T-helper 17 cell (primary cell): Measurements from ENCODE around the gene RAD51B. TPM values are rescaled to one million over a fixed set of nuclear protein-coding genes. Genes with fewer than 3 reads are reported as not detected.

Experiments
- ATAC-seq: fragments of 150-1000 bp; cut with Tn5 transposase; 2 replicates; pipeline ENCODE4 v1.10.0; 2021; ENCODE audit warnings: mild to moderate bottlenecking, moderate library complexity
- DNase-seq, 3 donors: peaks; one replicate each; pipeline versions ENCODE4 v3.0.0 to v3.0.0-alpha.2; 2020 to 2021
- H3K9me3 ChIP-seq: one replicate; pipeline ENCODE4 v1.7.0; 2013; ENCODE audit warnings: low read length, mild to moderate bottlenecking; ENCODE audit not compliant: control insufficient read depth, poor library complexity, severe bottlenecking
- H3K27ac Mint-ChIP-seq: one replicate; pipeline ENCODE4 v1.8.0; 2022; ENCODE audit warnings: mild to moderate bottlenecking, moderate library complexity, mixed read lengths
- H3K27me3 Mint-ChIP-seq: one replicate; pipeline ENCODE4 v1.8.0; 2022; ENCODE audit warnings: mixed read lengths
- H3K36me3 Mint-ChIP-seq: one replicate; pipeline ENCODE4 v1.8.0; 2022; ENCODE audit warnings: low read depth, mixed read lengths
- H3K4me1 Mint-ChIP-seq: one replicate; pipeline ENCODE4 v1.8.0; 2022; ENCODE audit warnings: mild to moderate bottlenecking, mixed read lengths
- H3K4me3 Mint-ChIP-seq: one replicate; pipeline ENCODE4 v1.8.0; 2022; ENCODE audit warnings: mild to moderate bottlenecking, moderate library complexity, mixed read lengths
- total RNA-seq, 4 donors: library from RNA in 2 of 4; stranded (reverse) in 2 of 4; gene quantifications; one replicate each; pipeline ENCODE4 v1.2.3 and lab custom pipeline; 2022 to 2026

Gene RAD51B
- total RNA-seq, 2 donors from 2014 or later, result 17.0 to 20.7 TPM

DNA sequence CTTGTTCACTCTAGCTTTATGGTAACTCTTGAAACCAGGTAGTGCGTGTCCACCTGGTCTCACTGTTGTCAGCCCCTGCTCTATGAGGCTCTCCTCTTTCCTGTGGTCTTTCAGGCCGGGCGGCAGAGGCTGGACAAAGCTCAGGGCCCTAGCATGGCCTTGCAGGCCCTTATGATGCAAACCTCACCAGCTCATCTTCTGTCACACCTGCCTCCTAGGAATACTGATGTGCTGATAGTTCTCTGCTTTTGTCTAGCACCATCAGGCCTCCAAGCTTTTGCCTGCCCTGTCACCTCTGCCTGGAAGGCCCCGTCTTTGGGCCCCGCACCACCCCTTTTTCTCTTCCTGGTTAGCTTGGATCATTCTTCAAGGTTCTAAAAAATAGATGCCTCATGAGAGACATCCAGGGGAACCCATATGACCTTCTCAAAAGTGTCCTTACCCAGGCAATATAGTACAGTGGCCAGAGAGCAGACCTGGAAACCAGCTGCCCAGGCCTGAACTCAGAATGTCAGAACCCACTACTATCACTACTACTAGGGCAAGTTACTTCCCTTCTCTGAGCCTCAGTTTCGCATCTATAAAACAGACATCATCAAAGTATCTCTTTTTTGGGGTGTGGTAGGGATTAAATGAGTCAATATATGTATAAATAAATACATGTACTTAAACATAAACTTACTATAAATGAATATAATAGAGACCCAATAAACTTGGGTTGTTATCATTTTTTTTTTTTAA, 881.6 kb downstream of the RAD51B start:
- Mint-ChIP-seq H3K27me3 (no peaks in the 10 kb centered on the region), H3K4me3 (no peak overlapping the region), H3K36me3 (no peaks in the 10 kb centered on the region), H3K4me1 (peaks cover 3% of the 10 kb centered on the region), H3K27ac (no peak overlapping the region)
- no peaks in the 10 kb centered on the region for H3K9me3 ChIP-seq
- ATAC-seq (no peak), DNase-seq (no peak)

DNA sequence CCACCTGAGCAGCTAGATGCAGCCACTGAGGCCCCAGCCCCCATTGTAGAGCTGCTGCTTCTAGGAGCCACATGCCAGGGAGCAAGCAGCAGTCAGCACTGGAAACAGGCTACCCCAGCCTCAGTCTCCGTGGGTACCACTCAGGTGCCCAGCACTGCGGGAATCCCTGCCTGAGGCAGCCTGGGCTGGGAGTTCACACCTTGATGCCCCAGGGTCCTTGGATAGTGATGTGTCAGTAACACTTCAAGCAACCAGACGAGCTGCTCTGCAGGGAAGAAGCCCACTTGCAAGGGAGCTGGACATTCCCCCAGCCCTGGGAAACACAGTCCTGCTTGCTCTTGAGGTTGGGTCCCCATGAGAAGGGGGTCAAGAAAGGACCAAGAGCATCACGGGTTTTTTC, 882.6 kb downstream of the RAD51B start:
- ATAC-seq, result no peak
- Mint-ChIP-seq H3K4me1 (peaks cover 6% of the 10 kb centered on the region), H3K4me3 (no peak overlapping the region), H3K27me3 (no peaks in the 10 kb centered on the region), H3K36me3 (no peaks in the 10 kb centered on the region), H3K27ac (no peak overlapping the region)
- no peak for DNase-seq
- no peaks in the 10 kb centered on the region for H3K9me3 ChIP-seq

DNA sequence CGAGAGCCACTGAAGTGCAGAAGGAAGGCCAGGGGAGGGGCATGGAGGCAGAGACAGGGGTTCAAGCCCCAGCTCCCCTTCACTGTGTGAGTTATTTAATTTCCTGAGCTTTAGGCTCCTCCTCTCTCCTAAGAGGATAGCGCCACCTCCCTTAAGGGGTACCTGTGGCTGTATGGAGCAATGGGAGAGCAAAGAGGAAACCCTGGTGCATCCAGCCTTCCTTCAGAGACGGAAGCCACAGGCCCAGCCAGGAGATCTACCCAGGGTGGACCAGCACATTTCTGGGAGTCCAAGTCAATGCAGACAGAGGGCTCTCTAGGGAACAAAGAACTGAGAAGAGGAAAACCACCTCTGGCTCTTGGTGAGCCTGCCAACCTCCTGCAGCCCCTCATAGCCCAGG, 883.0 kb downstream of the RAD51B start:
- H3K9me3 ChIP-seq, result no peaks in the 10 kb centered on the region
- peaks cover 6% of the 10 kb centered on the region for H3K4me1 Mint-ChIP-seq
- no peak for DNase-seq
- no peak overlapping the region for H3K27ac Mint-ChIP-seq
- H3K36me3 Mint-ChIP-seq, result no peaks in the 10 kb centered on the region
- H3K27me3 Mint-ChIP-seq, result no peaks in the 10 kb centered on the region
- ATAC-seq, result no peak
- no peak overlapping the region for H3K4me3 Mint-ChIP-seq

DNA sequence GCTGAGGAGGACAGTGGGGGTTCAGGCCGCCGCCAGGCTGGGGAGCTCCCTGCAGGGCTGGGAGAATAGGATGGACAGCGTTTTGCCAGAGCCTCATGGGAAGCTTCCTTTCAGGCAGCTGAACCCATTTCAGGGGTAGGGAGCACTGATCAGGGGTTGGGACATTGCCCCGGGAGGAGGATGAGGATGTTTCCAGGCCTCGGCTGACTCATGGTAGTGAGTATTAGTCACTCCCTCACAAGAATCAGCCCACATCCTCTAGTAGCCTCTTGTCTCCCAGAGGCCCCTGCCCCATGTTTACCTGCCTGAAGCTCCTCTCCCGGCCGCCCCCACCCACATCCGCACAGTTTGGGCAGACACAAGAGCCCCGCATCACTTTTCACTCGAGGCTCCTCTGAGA, 883.5 kb downstream of the RAD51B start:
- DNase-seq (no peak), ATAC-seq (no peak)
- H3K4me3 Mint-ChIP-seq, result peak overlapping the region; percentile 25
- H3K36me3 Mint-ChIP-seq, result no peaks in the 10 kb centered on the region
- H3K27ac Mint-ChIP-seq, result no peak overlapping the region
- H3K27me3 Mint-ChIP-seq, result no peaks in the 10 kb centered on the region
- H3K4me1 Mint-ChIP-seq, result peaks cover 6% of the 10 kb centered on the region
- H3K9me3 ChIP-seq, result no peaks in the 10 kb centered on the region

DNA sequence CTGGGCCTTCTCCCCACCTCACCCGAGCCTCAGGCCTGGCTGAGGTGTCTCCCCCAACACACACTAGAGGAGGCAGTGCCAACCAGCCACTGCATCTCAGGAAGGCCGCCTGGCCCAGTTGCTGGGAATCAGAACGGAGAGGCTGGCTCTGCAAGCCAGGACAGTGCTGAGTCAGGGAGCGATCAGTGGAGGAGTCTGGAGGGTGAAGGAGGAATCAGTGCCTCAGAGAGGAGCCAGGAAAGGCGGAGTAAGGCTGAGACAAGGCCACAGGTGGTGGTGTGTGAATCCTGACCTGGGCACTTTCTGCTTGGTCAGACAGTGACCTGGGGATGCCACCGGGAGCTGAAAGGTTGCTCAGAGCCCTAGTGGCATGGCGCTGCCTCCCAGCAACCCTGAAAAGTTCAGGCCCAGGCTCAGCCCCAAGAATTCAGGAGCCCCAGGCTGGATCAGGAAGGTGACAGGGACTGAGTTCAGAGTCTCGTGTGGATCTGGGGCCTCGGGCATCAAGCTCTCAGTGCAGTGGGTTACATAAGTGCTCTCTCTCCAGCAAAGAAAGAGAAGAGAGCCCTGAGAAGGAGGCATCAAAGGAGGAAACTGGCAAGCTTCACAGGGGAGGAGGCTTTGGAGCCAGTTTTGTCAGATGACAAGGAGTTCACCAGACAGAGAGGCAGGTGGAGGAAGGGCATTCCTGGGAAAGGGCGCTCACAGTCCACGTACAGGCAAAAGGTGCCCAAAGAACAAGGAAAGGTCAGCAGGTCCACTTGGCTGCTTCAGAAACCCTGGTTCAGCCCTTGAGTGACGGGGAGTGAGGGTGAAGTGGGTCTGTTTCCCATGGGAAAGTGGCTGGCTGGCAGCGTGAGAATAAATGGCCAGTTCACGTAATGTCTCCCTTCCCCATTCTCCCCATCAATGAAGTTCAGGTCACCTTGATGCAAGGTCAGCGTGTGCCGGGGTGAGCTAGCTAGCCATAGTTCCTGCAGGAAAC, 885.4 kb downstream of the RAD51B start:
- H3K9me3 ChIP-seq, result no peaks in the 10 kb centered on the region
- peaks cover 6% of the 10 kb centered on the region for H3K4me1 Mint-ChIP-seq
- H3K4me3 Mint-ChIP-seq, result no peak overlapping the region
- peak overlapping the region; percentile 56 for H3K27ac Mint-ChIP-seq
- H3K36me3 Mint-ChIP-seq, result no peaks in the 10 kb centered on the region
- no peaks in the 10 kb centered on the region for H3K27me3 Mint-ChIP-seq
- ATAC-seq (no peak), DNase-seq (no peak)

DNA sequence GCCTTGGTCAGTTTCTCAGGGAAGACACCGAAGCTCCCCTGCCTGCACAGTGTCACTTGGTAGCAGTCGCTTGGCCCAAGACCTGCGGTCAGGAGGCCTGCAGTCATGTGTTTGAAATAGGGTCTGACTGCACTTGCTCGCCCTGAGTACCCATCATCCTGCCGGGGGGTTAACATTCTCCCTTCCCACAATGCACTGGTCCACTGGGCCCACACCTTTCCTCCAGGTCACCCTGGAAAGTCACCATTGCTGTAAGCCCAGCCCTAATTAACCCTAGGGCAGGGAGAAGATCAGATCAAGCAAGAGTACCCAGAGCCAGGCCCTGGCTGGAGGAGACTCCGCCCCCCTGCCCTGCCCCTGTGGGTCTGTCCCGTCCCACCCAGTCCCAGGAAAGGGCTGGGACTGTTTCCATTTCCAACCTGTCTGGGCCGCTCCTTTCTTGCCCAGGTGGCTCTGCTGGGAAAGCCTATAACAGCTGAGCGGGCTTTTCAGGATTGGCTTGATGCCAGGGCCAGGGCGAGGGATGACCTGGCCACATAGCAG, 886.2 kb downstream of the RAD51B start:
- no peaks in the 10 kb centered on the region for H3K36me3 Mint-ChIP-seq
- H3K4me3 Mint-ChIP-seq, result no peak overlapping the region
- H3K27ac Mint-ChIP-seq, result no peak overlapping the region
- DNase-seq (no peak), ATAC-seq (no peak)
- peaks cover 6% of the 10 kb centered on the region for H3K4me1 Mint-ChIP-seq
- H3K27me3 Mint-ChIP-seq, result no peaks in the 10 kb centered on the region
- H3K9me3 ChIP-seq, result no peaks in the 10 kb centered on the region

DNA sequence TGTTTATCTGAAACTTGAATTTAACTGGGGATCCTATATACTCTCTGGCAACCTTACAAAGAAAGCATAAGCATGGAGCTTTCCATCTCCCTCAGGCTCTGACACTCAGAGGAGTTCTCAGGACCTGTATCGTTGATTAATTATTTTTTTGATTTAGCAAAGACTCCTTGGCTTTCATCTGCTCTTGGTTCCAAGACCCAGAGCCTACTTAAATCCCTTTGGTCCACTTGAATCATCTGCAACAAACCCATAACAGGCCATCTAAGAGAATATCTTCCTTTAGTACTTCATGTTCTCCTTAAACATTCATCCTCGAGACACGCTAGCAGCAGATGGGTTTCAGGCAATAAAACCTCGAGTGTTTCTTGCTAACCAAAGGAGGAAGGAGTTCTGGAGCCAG, 887.9 kb downstream of the RAD51B start:
- no peaks in the 10 kb centered on the region for H3K9me3 ChIP-seq
- Mint-ChIP-seq H3K27ac (no peak overlapping the region), H3K4me3 (no peak overlapping the region), H3K27me3 (no peaks in the 10 kb centered on the region), H3K36me3 (no peaks in the 10 kb centered on the region), H3K4me1 (peaks cover 23% of the 10 kb centered on the region)
- ATAC-seq (no peak), DNase-seq (no peak)

DNA sequence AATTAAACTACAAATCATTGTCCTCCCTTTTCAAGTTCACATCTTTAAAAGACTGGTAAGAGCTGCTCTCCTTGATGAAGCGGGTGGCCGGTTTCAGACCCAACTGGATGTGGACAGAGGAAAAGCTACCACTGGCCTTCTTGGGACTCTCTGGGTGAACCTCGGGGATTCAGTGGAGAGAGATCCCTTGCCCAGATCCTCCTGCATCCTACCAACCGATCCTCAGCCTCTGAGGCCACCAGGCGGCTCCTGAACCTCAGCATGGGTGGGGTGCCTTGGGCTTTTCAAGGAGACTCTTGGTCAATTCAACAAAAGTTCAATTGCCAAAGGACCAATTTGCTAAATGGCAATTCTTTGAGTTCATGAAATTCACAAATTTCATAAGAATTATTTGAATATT, 888.8 kb downstream of the RAD51B start:
- Mint-ChIP-seq H3K4me3 (no peak overlapping the region), H3K36me3 (no peaks in the 10 kb centered on the region), H3K27ac (no peak overlapping the region), H3K4me1 (peaks cover 31% of the 10 kb centered on the region), H3K27me3 (no peaks in the 10 kb centered on the region)
- DNase-seq, result no peak
- ATAC-seq, result no peak
- no peaks in the 10 kb centered on the region for H3K9me3 ChIP-seq

DNA sequence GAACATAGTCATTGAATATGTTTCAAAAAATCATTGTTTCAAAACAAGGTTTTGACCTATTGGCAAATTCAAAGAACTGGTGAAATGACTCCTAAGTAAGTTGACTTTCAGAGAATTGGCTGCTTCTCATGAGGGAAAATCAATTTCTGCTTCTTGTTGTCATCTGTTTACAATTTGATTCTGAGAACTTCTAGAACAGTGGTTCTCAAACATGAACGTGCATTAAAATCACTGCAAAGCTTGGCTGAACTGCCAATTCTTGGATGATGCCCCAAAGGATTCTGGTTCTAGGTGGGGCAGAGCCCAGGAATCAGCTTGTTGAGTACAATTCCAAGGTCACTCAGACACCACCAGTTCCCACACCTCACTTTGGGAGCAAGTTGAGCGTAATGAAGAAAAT, 889.4 kb downstream of the RAD51B start:
- no peaks in the 10 kb centered on the region for H3K36me3 Mint-ChIP-seq
- ATAC-seq (no peak), DNase-seq (no peak)
- H3K4me1 Mint-ChIP-seq, result peaks cover 33% of the 10 kb centered on the region
- no peaks in the 10 kb centered on the region for H3K9me3 ChIP-seq
- no peaks in the 10 kb centered on the region for H3K27me3 Mint-ChIP-seq
- H3K4me3 Mint-ChIP-seq, result no peak overlapping the region
- H3K27ac Mint-ChIP-seq, result no peak overlapping the region

DNA sequence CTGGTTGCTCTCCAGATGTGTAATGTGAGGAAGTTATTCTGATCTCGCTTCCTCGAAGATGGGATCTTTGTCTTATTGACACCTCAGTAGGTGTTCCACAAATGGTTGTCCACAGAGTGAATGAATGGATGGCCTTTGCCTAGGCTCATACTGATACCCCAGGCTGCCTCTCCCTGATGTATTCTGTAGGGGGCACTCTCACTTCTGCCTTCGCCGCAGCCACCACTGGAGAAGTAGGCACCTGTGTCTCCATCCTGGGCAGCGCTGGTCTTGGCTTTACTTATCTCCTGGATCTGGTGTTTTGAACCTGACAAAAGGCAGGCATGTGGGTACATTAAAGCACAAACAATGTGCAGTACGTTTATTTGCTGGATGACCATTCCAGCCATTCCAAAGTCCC, 891.2 kb downstream of the RAD51B start:
- Mint-ChIP-seq H3K4me1 (peaks cover 37% of the 10 kb centered on the region), H3K27ac (peak overlapping the region; percentile 88), H3K4me3 (no peak overlapping the region), H3K36me3 (no peaks in the 10 kb centered on the region), H3K27me3 (no peaks in the 10 kb centered on the region)
- ATAC-seq (no peak), DNase-seq (no peak)
- no peaks in the 10 kb centered on the region for H3K9me3 ChIP-seq

DNA sequence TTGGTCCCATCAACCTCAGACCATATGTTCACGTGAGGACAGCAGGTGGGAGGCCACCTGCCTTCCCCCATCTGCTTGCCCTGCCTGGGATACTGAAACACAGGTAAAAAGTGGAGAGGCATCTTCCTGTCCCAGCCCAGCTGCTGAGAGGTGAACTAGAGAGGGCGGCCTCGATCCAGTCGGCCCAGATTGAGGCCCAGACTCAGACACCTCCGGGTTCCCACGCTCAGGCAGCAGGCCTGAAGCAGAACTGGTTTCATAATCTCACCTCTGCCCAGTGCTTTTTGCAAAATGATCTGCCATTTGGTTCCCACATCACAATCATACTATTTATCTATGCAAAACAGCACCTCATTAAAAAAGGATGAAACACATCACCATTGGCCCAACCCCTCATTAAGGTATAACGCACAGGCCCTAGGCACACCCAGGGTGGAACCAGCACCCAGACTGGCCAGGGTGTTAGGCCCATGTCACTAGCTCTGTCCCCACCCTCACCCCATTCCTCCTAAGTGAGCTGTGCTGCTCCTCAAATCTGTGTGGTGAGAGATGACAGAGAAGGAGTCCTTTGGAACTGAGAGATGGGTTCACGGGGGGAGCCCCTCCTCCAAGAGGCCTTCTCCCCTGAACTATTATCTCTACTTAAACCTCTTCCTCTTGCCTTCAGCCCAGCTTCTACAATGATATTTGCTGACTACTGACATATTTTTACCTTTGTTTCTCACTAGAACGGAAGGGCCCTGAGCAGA, 892.2 kb downstream of the RAD51B start:
- H3K27ac Mint-ChIP-seq, result peak overlapping the region; percentile 88
- H3K36me3 Mint-ChIP-seq, result no peaks in the 10 kb centered on the region
- H3K4me1 Mint-ChIP-seq, result peaks cover 38% of the 10 kb centered on the region
- ATAC-seq (peak; percentile 74), DNase-seq (no peak)
- no peaks in the 10 kb centered on the region for H3K27me3 Mint-ChIP-seq
- no peaks in the 10 kb centered on the region for H3K9me3 ChIP-seq
- peak overlapping the region; percentile 75 for H3K4me3 Mint-ChIP-seq

DNA sequence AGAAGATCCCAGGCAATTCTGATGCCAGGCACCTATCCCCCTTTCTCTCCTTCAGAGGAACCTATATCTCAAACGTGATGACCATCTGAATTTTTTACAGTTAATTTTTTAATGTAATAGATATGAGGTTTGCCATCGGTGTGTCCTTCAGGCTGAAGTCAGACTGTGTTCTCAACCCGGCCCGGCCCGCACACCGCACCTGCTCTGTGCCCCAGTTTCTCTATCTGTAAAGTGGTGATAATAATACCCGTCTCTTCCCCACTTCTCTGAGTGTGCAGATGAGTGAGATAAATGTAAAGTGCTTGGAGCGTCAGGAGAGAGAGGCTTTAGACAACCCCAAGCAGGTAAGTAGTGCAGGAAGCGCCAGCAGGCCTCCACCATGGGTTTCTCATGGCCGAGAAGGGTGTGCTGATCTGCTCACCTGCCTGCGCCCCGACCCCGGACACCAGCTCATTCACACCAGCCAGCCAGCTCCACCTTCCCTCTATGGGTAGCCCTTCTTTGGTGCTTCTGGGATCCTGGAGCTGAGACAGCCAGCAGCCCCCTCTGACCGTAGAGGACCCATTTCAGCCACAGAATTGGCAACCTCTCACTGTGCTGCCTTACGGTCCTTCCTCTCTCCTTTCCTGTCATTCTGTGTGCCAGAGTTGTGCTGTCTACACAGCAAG, 893.3 kb downstream of the RAD51B start:
- Mint-ChIP-seq H3K27ac (peak overlapping the region; percentile 88), H3K27me3 (no peaks in the 10 kb centered on the region), H3K4me3 (peak overlapping the region; percentile 8), H3K4me1 (peaks cover 36% of the 10 kb centered on the region), H3K36me3 (no peaks in the 10 kb centered on the region)
- DNase-seq (no peak), ATAC-seq (no peak)
- H3K9me3 ChIP-seq, result no peaks in the 10 kb centered on the region
